KG1 (cell line): ENCODE data around the gene ITIH1.

Experiments
- DNase-seq: peaks from one replicate; lab custom pipeline; 2025; lab: John Stamatoyannopoulos, UW

Gene ITIH1

GRCh38 chr3:52816654-52817053, 39.3 kb downstream of the ITIH1 start:
- DNase-seq: no peak

- DNase-seq: no peak
Observed at GRCh38 chr3:52817221-52817620, 39.8 kb downstream of the ITIH1 start.

- DNase-seq: no peak
Observed at GRCh38 chr3:52817860-52818259, 40.5 kb downstream of the ITIH1 start.

- DNase-seq: no peak
Observed at GRCh38 chr3:52819936-52820335, 42.5 kb downstream of the ITIH1 start.

- no peak for DNase-seq
Observed at GRCh38 chr3:52820736-52821135, 43.3 kb downstream of the ITIH1 start.

GRCh38 chr3:52822363-52822762, 45.0 kb downstream of the ITIH1 start:
- DNase-seq: no peak

- no peak for DNase-seq
Observed at GRCh38 chr3:52824037-52824436, 46.6 kb downstream of the ITIH1 start.

GRCh38 chr3:52827441-52827840, 50.0 kb downstream of the ITIH1 start:
- DNase-seq: no peak

GRCh38 chr3:52827866-52828376, 50.5 kb downstream of the ITIH1 start:
- no peak for DNase-seq

- DNase-seq: no peak
Observed at GRCh38 chr3:52829482-52829881, 52.1 kb downstream of the ITIH1 start.

GRCh38 chr3:52829906-52830463, 52.6 kb downstream of the ITIH1 start:
- no peak for DNase-seq

GRCh38 chr3:52830535-52831258, 53.3 kb downstream of the ITIH1 start, which contains the start of gene ITIH4:
TSS of gene ITIH4 (minus strand) at chr3:52830672. CDS start at chr3:52830642, 30 bp downstream.
- no peak for DNase-seq

GRCh38 chr3:52831500-52832301, 54.3 kb downstream of the ITIH1 start:
- no peak for DNase-seq

GRCh38 chr3:52833202-52833601, 55.8 kb downstream of the ITIH1 start:
- DNase-seq: no peak

GRCh38 chr3:52834871-52835501, 57.6 kb downstream of the ITIH1 start, which contains the start of gene MUSTN1:
TSS of gene MUSTN1 (minus strand) at chr3:52835019. CDS start at chr3:52834948, 71 bp downstream.
- DNase-seq: no peak

GRCh38 chr3:52835766-52836470, 58.5 kb downstream of the ITIH1 start:
- DNase-seq: no peak

- no peak for DNase-seq
Observed at GRCh38 chr3:52836471-52836845, 59.1 kb downstream of the ITIH1 start.

GRCh38 chr3:52836986-52837385, 59.6 kb downstream of the ITIH1 start:
- DNase-seq: no peak

GRCh38 chr3:52838561-52839267, 61.3 kb downstream of the ITIH1 start:
- DNase-seq: no peak

GRCh38 chr3:52839268-52839575, 61.8 kb downstream of the ITIH1 start:
- no peak for DNase-seq

- no peak for DNase-seq
Observed at GRCh38 chr3:52839892-52840545, 62.6 kb downstream of the ITIH1 start.
